Dendritic cell treated with granulocyte-macrophage colony-stimulating factor and Interleukin-4, amounts not matched to agents 40 ng/mL and 50 ng/mL, for 4 days (primary cell): ENCODE measurements around the gene TMEM135.
"Not testable (repeated sequence)": the region's sequence is repeated elsewhere in the genome, so short reads cannot be mapped to it uniquely, and the experiment has no call there.

Source experiments
- H3K27ac Mint-ChIP-seq: one replicate; pipeline ENCODE4 v1.8.0; 2022; ENCODE audit warnings: mild to moderate bottlenecking, mixed read lengths
- H3K27me3 Mint-ChIP-seq: one replicate; pipeline ENCODE4 v1.8.0; 2022; ENCODE audit warnings: mild to moderate bottlenecking, mixed read lengths
- H3K36me3 Mint-ChIP-seq: one replicate; pipeline ENCODE4 v1.8.0; 2022; ENCODE audit warnings: low read depth, mixed read lengths
- H3K4me1 Mint-ChIP-seq: one replicate; pipeline ENCODE4 v1.8.0; 2022; ENCODE audit warnings: low read depth, mixed read lengths
- H3K4me3 Mint-ChIP-seq: one replicate; pipeline ENCODE4 v1.8.0; 2022; ENCODE audit warnings: mild to moderate bottlenecking, moderate library complexity, mixed read lengths
- H3K9me3 Mint-ChIP-seq: one replicate; pipeline ENCODE4 v1.8.0; 2022; ENCODE audit warnings: mixed read lengths
- intact Hi-C: fragments of 100-400 bp; cut with micrococcal nuclease; formaldehyde crosslinking; loops from one replicate; pipeline ENCODE4 v1.15.0; 2022

Gene TMEM135

DNA sequence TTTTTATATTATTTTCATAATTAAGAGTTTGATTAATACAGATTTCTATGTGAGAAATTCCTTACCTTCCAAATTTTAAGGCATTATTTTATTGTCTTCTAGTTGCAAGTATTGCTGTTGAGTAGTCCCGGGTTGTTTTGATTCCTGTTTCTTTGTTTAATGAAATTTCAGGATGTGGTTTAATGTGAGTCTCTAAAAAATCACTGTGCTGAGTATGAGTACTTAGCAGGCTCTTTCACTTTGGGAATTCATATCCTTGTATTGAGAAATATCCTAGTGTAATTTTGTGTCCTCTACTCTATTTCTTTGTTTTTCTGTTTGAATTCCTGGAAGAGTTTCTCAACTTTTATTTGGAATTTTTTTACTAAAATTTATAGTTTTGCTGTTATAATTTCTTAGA is 113.2 kb downstream of the TMEM135 start:
- Mint-ChIP-seq H3K4me3 (no peak overlapping the region), H3K27me3 (no peaks in the 10 kb centered on the region), H3K4me1 (peaks cover 12% of the 10 kb centered on the region), H3K36me3 (peaks cover 8% of the 10 kb centered on the region), H3K9me3 (no peaks in the 10 kb centered on the region), H3K27ac (no peak overlapping the region)
- intact Hi-C loops = no loop called here

DNA sequence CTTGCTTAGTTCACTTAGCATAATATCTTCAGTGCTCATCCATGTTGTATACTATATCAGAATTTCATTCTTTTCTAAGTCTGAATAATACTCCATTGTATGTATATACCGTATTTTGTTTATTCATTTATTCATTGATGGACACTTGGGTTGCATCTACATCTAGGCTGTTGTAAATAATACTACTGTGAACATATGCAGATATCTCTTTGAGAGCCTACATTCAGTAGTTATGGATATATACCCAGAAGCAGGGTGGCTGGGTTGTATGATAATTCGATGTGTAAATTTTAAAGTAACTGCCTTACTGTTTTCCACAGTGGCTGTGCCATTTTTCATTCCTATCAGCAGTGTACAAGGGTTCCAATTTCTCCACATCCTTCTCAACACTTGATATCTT is 116.5 kb downstream of the TMEM135 start:
- intact Hi-C loops = no loop called here
- Mint-ChIP-seq H3K27me3 (no peaks in the 10 kb centered on the region), H3K4me3 (no peak overlapping the region), H3K9me3 (no peaks in the 10 kb centered on the region), H3K36me3 (peaks cover 8% of the 10 kb centered on the region), H3K27ac (no peak overlapping the region), H3K4me1 (peaks cover 25% of the 10 kb centered on the region)

DNA sequence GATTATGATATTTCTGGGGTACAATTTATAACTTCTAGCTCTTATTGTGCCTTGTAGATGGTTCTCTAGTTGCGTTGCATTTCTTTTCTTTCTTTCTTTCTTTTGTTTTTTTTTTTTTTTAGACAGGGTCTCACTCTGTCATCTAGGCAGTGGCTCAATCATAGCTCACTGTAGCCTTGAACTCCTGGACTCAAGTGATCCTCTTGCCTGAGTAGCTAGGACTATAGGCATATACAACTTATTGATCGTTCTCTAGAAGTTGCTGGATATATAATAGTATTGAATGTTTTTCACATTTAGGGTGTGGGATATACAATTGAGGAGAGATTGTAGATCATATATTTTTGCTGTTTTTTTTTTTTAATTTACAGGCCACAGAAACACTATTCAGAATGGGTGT is 119.2 kb downstream of the TMEM135 start:
- Mint-ChIP-seq H3K4me3 (no peak overlapping the region), H3K9me3 (no peaks in the 10 kb centered on the region), H3K27ac (no peak overlapping the region), H3K36me3 (peaks cover 8% of the 10 kb centered on the region), H3K27me3 (no peaks in the 10 kb centered on the region), H3K4me1 (peaks cover 19% of the 10 kb centered on the region)
- intact Hi-C loops = no loop called here

DNA sequence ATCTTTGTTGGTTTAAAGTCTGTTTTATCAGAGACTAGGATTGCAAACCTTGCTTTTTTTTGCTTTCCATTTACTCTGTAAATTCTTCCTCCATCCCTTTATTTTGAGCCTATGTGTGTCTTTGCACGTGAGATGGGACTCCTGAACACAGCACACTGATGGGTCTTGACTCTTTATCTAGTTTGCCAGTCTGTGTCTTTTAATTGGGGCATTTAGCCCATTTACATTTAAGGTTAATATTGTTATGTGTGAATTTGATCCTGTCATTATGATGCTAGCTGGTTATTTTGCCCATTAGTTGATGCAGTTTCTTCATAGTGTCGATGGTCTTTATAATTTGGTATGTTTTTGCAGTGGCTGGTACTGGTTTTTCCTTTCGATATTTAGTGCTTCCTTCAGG is 131.3 kb downstream of the TMEM135 start:
- Mint-ChIP-seq H3K9me3 (peaks cover 45% of the 10 kb centered on the region), H3K36me3 (peaks cover 16% of the 10 kb centered on the region)
- H3K4me1 Mint-ChIP-seq, H3K27ac Mint-ChIP-seq, H3K27me3 Mint-ChIP-seq, intact Hi-C loops, H3K4me3 Mint-ChIP-seq: not testable (repeated sequence)

DNA sequence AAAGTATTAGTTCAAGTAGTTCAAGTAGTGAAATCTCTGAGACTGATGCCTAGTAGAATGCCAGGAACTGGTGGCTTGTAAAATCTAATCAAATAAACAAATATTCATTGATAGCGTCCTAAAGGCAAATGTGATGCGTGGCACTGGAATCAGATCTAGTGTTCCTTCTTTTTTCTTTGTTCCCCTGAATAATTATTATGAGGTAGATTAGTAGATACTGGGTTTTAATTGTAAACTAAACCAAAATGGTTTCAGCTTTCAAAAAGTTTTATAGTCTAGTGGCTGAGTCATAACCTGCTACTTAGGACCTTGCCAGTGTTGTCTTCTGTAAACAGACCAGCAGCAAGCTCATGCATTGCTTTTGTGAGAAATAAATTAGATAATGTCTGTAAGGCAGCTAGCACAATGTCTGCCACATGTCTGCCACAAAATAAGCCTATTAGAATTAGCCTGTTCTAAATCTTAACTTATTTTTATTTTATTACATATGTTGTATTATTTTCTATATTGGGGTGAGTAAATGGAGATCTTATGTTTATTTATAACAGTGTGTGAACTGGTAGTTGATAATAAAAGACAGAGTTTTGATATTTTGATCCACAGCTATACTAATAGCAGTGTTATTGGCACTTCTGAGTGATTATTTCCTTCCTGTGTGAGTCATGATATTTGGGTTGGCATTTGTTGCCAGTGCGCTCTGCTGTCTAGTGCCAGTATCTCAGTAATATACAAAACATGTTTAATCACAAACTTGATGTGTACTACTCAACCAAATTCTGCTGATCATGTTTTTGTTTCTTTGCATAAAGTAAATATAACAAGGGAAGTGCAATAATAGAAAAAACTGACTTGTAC is 135.7 kb downstream of the TMEM135 start:
- H3K4me1 Mint-ChIP-seq = no peaks in the 10 kb centered on the region
- no peak overlapping the region for H3K4me3 Mint-ChIP-seq
- H3K36me3 Mint-ChIP-seq = peaks cover 11% of the 10 kb centered on the region
- intact Hi-C loops = no loop called here
- no peak overlapping the region for H3K27ac Mint-ChIP-seq
- no peaks in the 10 kb centered on the region for H3K27me3 Mint-ChIP-seq
- H3K9me3 Mint-ChIP-seq = peaks cover 34% of the 10 kb centered on the region

DNA sequence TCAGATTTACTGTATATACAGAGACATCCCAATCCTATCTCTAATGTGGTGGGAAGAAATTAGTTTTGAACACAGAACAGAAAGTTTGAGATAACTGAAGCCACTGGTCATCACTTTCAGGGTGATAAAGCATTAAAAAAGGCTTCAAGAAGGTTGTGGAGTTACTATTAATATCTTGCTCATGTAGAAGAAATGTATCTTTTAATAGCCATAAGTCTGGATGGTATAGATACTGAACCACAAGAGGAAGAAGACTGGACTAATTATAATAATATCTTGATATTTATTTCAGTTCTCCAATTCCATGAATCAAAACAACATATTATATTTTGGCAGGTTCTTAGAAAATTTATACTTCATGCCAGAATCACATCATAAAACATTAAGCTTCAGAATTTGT is 137.1 kb downstream of the TMEM135 start:
- intact Hi-C loops = no loop called here
- peaks cover 19% of the 10 kb centered on the region for H3K36me3 Mint-ChIP-seq
- no peaks in the 10 kb centered on the region for H3K4me1 Mint-ChIP-seq
- H3K9me3 Mint-ChIP-seq = peaks cover 24% of the 10 kb centered on the region
- H3K27ac Mint-ChIP-seq = no peak overlapping the region
- H3K27me3 Mint-ChIP-seq = no peaks in the 10 kb centered on the region
- no peak overlapping the region for H3K4me3 Mint-ChIP-seq

DNA sequence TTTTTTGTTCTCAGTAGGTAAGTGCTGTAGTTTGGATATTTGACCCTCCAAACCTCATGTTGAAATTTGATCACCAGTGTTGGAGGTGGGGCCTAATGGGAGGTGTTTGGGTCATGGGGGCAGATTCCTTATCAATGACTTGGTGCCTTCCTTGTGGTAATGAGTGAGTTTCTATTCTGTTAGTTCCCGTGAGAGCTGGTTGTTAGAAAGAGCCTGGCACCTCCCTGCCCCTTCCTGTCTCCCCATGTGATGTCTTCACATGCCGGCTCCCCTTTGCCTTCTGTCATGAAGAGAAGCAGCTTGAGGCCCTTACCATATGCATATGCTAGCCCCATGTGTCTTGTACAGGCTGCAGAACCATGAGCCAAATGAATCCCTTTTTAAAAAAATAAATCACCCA is 138.3 kb downstream of the TMEM135 start:
- intact Hi-C loops = no loop called here
- H3K27ac Mint-ChIP-seq = no peak overlapping the region
- no peak overlapping the region for H3K4me3 Mint-ChIP-seq
- no peaks in the 10 kb centered on the region for H3K27me3 Mint-ChIP-seq
- peaks cover 24% of the 10 kb centered on the region for H3K9me3 Mint-ChIP-seq
- H3K4me1 Mint-ChIP-seq = no peaks in the 10 kb centered on the region
- H3K36me3 Mint-ChIP-seq = peaks cover 21% of the 10 kb centered on the region

DNA sequence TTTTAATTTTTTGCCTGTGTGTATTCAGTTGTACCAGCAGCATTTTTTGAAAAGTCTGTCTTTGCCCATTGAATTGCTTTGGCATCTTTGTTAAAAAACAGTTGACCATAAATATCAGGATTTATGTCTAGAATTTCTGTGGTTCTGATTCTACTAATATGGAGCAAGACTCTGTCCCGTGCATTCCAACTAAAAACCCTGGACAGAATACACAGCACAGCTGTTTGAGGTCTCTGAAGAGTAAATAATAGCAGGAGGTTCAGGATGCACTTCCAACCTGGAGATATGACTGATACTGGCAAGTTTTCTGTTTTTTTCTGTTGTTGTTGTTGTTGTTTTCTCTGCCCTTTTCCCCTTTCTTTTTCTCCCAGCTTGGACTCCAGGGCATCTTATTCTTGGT is 141.9 kb downstream of the TMEM135 start:
- Mint-ChIP-seq H3K4me3 (no peak overlapping the region), H3K27ac (no peak overlapping the region), H3K36me3 (peaks cover 21% of the 10 kb centered on the region), H3K27me3 (no peaks in the 10 kb centered on the region), H3K4me1 (no peaks in the 10 kb centered on the region), H3K9me3 (peaks cover 24% of the 10 kb centered on the region)
- intact Hi-C loops = no loop called here

DNA sequence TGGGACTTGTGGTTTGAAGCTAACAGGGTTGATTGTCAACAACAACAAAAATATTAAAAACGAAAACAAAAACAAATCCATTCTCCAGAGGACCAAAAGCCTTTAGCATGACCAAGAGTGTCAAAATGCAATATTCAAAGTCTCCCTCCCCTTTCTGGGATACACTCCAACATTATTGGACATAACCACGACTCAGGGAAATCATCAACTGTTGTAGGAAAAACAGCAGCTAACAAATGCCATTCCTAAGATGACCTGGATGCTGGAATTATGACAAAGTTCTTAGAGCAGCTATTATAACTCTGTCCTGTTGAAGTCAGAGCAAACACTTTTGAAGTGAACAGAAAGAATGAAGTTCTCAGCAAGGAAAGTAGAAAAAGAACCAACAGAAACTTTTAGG is 143.0 kb downstream of the TMEM135 start:
- no peak overlapping the region for H3K4me3 Mint-ChIP-seq
- no peaks in the 10 kb centered on the region for H3K27me3 Mint-ChIP-seq
- peaks cover 24% of the 10 kb centered on the region for H3K9me3 Mint-ChIP-seq
- H3K27ac Mint-ChIP-seq = no peak overlapping the region
- peaks cover 21% of the 10 kb centered on the region for H3K36me3 Mint-ChIP-seq
- intact Hi-C loops = no loop called here
- no peaks in the 10 kb centered on the region for H3K4me1 Mint-ChIP-seq

DNA sequence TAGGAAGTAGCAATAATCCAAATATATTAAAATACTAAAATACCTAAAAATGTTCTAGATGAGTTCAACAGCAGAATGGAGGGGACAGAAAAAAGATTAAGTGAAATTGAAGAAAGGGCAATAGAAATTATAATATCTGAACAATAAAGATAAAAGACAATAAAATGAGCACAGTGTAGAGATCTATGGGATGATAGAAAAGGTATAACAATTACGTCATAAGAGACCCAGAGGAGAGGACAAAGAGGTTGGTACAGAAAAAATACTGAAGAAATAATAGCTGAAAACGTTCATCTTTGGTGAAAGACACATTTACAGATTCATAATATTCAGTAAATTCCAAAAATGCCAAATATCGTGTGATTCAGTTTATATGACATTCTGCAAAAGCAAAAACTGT is 143.4 kb downstream of the TMEM135 start:
- H3K27me3 Mint-ChIP-seq = no peaks in the 10 kb centered on the region
- intact Hi-C loops = no loop called here
- peaks cover 23% of the 10 kb centered on the region for H3K9me3 Mint-ChIP-seq
- peaks cover 21% of the 10 kb centered on the region for H3K36me3 Mint-ChIP-seq
- no peak overlapping the region for H3K27ac Mint-ChIP-seq
- no peaks in the 10 kb centered on the region for H3K4me1 Mint-ChIP-seq
- H3K4me3 Mint-ChIP-seq = no peak overlapping the region

DNA sequence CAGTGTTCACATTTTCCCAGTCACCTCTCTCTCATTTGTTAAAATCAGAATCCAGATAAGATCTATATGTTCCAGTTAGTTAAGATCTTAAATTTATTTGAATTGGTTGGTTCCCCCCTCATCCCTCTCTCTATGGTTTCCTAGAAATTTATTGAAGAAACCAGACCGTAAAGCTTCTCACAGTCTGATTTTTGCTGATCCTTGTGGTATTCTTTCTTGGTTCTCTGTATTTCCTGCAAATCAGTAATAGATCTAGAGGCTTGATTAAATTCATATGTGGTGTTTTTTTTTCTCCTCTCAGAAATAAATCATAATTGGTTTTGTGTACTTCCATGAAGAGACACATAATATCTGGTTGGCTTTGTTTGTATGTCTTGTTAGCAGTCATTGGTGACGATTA is 147.5 kb downstream of the TMEM135 start:
- Mint-ChIP-seq H3K36me3 (no peaks in the 10 kb centered on the region), H3K9me3 (no peaks in the 10 kb centered on the region), H3K4me1 (no peaks in the 10 kb centered on the region), H3K27me3 (no peaks in the 10 kb centered on the region), H3K4me3 (no peak overlapping the region), H3K27ac (no peak overlapping the region)
- intact Hi-C loops = no loop called here

DNA sequence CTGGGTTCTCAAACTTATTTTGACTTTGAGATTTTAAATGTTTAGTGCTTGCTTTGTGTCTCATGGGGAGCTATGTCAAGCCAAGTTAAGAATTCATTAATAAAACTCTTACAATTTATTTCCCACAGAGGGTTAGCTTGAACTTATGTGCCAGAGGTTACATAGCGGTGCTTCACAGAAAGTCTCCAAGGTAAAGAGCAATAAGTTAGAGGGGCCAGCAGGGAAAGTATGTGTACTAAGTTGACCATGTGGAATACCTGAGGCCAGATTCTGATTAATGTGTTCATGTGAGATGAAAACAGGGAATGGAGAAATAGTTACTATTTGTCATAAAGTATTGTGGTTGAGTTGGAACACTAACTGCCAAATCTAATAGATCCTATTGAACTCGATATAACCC is 149.3 kb downstream of the TMEM135 start:
- intact Hi-C loops = no loop called here
- no peaks in the 10 kb centered on the region for H3K4me1 Mint-ChIP-seq

DNA sequence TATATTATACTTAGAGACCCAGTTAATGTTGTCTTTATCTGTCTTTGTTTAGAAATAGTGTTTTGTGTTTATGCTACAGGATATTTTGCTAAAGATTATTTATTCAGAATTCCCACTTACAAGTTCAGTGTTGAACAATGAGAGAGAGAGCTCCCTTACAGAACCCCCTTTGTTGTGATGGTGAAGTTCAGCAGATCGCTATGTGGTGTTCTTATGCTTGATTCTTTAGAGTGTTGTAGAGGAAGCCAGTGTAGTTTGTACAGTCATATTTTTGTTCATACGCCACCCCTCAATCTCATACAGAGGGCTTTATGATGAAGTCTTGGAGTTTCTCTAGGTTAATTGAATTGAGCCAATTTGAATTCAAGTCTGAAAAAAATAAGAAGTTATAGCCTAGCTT is 150.2 kb downstream of the TMEM135 start:
- H3K4me3 Mint-ChIP-seq = no peak overlapping the region
- no peaks in the 10 kb centered on the region for H3K9me3 Mint-ChIP-seq
- H3K27ac Mint-ChIP-seq = no peak overlapping the region
- no peaks in the 10 kb centered on the region for H3K27me3 Mint-ChIP-seq
- no peaks in the 10 kb centered on the region for H3K4me1 Mint-ChIP-seq
- no peaks in the 10 kb centered on the region for H3K36me3 Mint-ChIP-seq
- intact Hi-C loops = no loop called here

More for the DNA sequence above, 149.3 kb downstream of the TMEM135 start:
- H3K4me3 Mint-ChIP-seq = no peak overlapping the region
- H3K9me3 Mint-ChIP-seq = no peaks in the 10 kb centered on the region
- no peaks in the 10 kb centered on the region for H3K36me3 Mint-ChIP-seq
- H3K27me3 Mint-ChIP-seq = no peaks in the 10 kb centered on the region
- no peak overlapping the region for H3K27ac Mint-ChIP-seq

DNA sequence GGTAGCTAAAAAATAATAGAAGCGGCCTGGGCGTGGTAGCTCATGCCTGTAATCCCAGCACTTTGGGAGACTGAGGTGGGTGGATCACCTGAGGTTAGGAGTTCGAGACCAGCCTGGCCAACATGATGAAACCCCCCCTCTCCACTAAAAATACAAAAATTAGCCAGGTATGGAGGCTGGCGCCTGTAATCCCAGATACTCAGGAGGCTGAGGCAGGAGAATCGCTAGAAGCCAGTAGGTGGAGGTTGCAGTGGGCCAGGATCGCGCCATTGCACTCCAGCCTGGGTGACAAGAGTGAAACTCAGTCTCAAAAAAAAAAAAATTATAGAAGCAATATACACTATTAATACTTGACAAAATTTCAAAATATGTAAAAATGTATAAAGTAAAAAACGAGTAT is 150.7 kb downstream of the TMEM135 start:
- intact Hi-C loops, H3K9me3 Mint-ChIP-seq, H3K27me3 Mint-ChIP-seq, H3K4me1 Mint-ChIP-seq, H3K4me3 Mint-ChIP-seq, H3K36me3 Mint-ChIP-seq, H3K27ac Mint-ChIP-seq: not testable (repeated sequence)

DNA sequence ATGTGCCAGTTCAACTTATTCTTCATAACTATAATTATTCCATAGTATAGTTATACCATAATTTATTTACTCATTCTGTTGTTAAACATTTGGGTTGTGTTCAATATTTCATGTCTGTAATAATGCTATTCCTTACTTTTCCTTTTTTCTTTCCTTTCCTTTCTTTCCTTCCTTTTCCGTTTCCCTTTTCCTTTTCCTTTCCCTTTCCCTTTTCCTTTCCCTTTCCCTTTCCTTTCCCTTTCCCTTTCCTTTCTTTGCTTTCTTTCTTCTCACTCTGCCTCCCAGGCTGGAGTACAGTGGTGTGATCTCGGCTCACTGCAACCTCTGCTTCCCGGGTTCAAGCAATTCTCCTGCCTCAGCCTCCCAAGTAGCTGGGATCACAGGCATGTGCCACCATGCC is 151.2 kb downstream of the TMEM135 start:
- intact Hi-C loops, H3K27me3 Mint-ChIP-seq, H3K36me3 Mint-ChIP-seq, H3K4me1 Mint-ChIP-seq, H3K4me3 Mint-ChIP-seq, H3K9me3 Mint-ChIP-seq, H3K27ac Mint-ChIP-seq: not testable (repeated sequence)
